ENCODE data around the gene ATOH8.

DNA sequence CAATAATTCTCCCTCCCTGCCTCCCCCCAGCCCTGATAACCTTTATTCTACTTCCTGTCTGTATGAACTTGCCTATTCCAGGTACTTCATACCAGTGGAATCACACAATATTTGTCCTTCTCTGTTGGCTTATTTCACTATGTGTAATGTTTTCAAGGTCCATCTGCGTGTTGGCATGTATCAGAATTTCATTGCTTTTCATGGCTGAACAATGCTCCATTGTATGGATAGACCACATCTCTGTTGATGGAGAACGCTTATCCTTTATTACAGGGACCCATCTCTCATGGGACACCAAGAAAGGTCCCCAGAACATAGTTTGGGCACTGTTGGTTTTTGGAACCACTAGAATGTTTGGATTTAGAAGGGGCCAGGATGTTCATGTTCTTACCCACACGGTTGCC is 40.2 kb downstream of the ATOH8 start:
- TF ChIP-seq, protein P1, sequence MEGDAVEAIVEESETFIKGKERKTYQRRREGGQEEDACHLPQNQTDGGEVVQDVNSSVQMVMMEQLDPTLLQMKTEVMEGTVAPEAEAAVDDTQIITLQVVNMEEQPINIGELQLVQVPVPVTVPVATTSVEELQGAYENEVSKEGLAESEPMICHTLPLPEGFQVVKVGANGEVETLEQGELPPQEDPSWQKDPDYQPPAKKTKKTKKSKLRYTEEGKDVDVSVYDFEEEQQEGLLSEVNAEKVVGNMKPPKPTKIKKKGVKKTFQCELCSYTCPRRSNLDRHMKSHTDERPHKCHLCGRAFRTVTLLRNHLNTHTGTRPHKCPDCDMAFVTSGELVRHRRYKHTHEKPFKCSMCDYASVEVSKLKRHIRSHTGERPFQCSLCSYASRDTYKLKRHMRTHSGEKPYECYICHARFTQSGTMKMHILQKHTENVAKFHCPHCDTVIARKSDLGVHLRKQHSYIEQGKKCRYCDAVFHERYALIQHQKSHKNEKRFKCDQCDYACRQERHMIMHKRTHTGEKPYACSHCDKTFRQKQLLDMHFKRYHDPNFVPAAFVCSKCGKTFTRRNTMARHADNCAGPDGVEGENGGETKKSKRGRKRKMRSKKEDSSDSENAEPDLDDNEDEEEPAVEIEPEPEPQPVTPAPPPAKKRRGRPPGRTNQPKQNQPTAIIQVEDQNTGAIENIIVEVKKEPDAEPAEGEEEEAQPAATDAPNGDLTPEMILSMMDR (IDR thresholded peaks at IDR 0.05), result no peak
- TF ChIP-seq EP300 (IDR thresholded peaks at IDR 0.05) (no peak), POLR2A (IDR thresholded peaks at IDR 0.05; ENCODE audit: low read depth) (no peak)

Data from esophagus muscularis mucosa (tissue), 4 donors.